ENCODE measurements around the gene IKZF1. TPM values are rescaled to one million over a fixed set of nuclear protein-coding genes. Genes with fewer than 3 reads are reported as not detected.
A peak's percentile ranks its signal among the peaks of the same experiment; 100 is the strongest.

IKZF1 gene
- total and polyA plus RNA-seq, 10 donors = 36.4 to 389 (median 231) TPM

DNA sequence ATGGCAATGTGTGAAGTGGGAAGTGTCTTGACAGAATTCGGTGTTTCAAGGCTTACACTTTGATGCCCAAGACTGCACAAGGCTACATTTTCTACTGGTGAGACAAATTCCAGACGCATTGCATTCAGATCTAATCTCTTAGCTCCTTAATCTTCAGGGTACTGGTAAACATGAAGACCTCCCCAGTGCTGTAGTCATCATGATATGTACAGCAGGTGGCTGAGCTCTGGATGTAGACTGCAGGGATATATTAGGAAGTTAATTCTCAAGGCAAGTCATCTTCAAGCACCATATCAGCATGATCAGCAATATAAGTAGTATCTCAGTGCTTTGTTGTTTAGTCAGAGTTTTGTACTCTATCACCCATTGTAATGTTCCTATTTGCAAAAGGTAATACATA, 61.8 kb downstream of the IKZF1 start:
- Histone ChIP-seq H3K4me3 (no peak overlapping the region), H3K27ac (peak overlapping the region in 5 of 8 donors; percentile 36 to 92 (median 84)), H3K36me3 (peaks cover 0 to 99% (median 15%) of the 10 kb centered on the region in 6 donors), H3K27me3 (replicated peaks in 1 of 7) (no peaks in the 10 kb centered on the region), H3K4me1 (peaks cover 16 to 100% (median 64%) of the 10 kb centered on the region in 6 donors), H3K9me3 (peaks cover 0 to 13% (median 9%) of the 10 kb centered on the region in 8 donors)
- whole genome bisulfite sequencing, 5 donors = 49 to 71% (median 65%) methylated on average over 2 of the region's 2 CpGs
- TF ChIP-seq, protein P1, sequence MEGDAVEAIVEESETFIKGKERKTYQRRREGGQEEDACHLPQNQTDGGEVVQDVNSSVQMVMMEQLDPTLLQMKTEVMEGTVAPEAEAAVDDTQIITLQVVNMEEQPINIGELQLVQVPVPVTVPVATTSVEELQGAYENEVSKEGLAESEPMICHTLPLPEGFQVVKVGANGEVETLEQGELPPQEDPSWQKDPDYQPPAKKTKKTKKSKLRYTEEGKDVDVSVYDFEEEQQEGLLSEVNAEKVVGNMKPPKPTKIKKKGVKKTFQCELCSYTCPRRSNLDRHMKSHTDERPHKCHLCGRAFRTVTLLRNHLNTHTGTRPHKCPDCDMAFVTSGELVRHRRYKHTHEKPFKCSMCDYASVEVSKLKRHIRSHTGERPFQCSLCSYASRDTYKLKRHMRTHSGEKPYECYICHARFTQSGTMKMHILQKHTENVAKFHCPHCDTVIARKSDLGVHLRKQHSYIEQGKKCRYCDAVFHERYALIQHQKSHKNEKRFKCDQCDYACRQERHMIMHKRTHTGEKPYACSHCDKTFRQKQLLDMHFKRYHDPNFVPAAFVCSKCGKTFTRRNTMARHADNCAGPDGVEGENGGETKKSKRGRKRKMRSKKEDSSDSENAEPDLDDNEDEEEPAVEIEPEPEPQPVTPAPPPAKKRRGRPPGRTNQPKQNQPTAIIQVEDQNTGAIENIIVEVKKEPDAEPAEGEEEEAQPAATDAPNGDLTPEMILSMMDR (IDR thresholded peaks at IDR 0.05 in 8 of 11, conservative IDR thresholded peaks at IDR 0.05 in 3 of 11) = no peak
- TF ChIP-seq POLR2AphosphoS5 (IDR thresholded peaks at IDR 0.05) (no peak), POLR2A (IDR thresholded peaks at IDR 0.05) (no peak)
- DNase-seq = no peak
- intact Hi-C loops (cut with DNase I; ENCODE audit: low total_unique reads) = loop anchor here (10.0 kb wide), 1 partner anchor 52 kb away; no protein-coding TSS in a partner anchor

DNA sequence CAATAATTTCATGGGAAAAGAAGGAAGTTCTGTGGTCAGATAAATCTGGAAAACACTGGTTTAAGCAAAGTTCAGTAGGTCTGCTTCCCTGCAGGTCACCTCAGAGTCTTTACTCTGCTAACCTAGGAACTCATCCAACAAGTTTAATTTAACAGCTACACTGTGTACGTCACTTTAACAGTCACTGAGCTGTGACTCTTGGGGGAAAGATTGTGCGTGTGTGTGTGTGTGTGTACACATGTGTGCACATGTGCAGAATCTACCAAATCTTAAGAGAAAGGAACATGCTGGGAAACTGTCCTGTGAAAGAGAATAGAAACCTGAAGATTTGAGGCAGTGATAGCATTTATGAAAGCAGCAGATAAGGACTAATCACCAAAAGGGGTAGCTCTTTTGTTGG, 62.6 kb downstream of the IKZF1 start:
- Histone ChIP-seq H3K27ac (peak overlapping the region in 7 of 8 donors; percentile 30 to 92 (median 68)), H3K27me3 (replicated peaks in 1 of 7) (no peaks in the 10 kb centered on the region), H3K36me3 (peaks cover 0 to 99% (median 12%) of the 10 kb centered on the region in 6 donors), H3K4me3 (no peak overlapping the region), H3K9me3 (peaks cover 0 to 13% (median 9%) of the 10 kb centered on the region in 8 donors), H3K4me1 (peaks cover 12 to 100% (median 59%) of the 10 kb centered on the region in 6 donors)
- DNase-seq = no peak
- no peak for TF ChIP-seq POLR2A (IDR thresholded peaks at IDR 0.05)
- peak in 1 of 3 donors; percentile 34 for TF ChIP-seq POLR2AphosphoS5 (IDR thresholded peaks at IDR 0.05)
- TF ChIP-seq, protein P1 (IDR thresholded peaks at IDR 0.05 in 8 of 11, conservative IDR thresholded peaks at IDR 0.05 in 3 of 11) = no peak
- 58 to 73% (median 62%) methylated on average over 2 of the region's 2 CpGs for WGBS, 5 donors
- intact Hi-C loops (cut with DNase I; ENCODE audit: low total_unique reads) = loop anchor here (10.0 kb wide), 1 partner anchor 52 kb away; no protein-coding TSS in a partner anchor

DNA sequence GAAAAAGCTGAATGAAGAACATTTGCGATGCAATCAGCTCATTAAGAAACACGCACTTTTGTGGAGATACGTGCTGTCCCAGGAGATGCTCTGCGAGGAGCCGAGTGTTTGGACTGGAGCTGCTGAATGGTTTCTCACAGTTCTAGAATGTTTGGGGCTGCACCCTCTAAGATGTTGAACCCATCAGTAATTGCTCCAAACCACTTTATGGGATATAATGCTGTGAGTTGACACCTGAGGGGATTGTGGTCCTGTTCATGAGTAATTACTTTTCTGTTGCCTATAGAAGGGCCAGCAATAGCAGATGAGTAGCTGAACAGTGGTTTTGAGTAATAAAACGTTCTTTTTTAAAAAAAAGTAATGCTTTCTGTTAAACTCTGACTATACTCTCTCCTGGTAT, 63.1 kb downstream of the IKZF1 start:
- Histone ChIP-seq H3K27me3 (replicated peaks in 1 of 7) (no peaks in the 10 kb centered on the region), H3K4me1 (peaks cover 10 to 100% (median 59%) of the 10 kb centered on the region in 6 donors), H3K9me3 (peaks cover 0 to 13% (median 9%) of the 10 kb centered on the region in 8 donors), H3K36me3 (peaks cover 0 to 99% (median 14%) of the 10 kb centered on the region in 6 donors), H3K27ac (peak overlapping the region in 7 of 8 donors; percentile 30 to 92 (median 68)), H3K4me3 (no peak overlapping the region)
- TF ChIP-seq, protein P1 (IDR thresholded peaks at IDR 0.05 in 8 of 11, conservative IDR thresholded peaks at IDR 0.05 in 3 of 11) = no peak
- TF ChIP-seq POLR2AphosphoS5 (IDR thresholded peaks at IDR 0.05) (no peak), POLR2A (IDR thresholded peaks at IDR 0.05) (no peak)
- DNase-seq = no peak
- intact Hi-C loops (cut with DNase I; ENCODE audit: low total_unique reads) = loop anchor here (10.0 kb wide), 1 partner anchor 53 kb away; no protein-coding TSS in a partner anchor
- 80 to 87% (median 83%) methylated on average over 6 of the region's 6 CpGs for WGBS, 5 donors

DNA sequence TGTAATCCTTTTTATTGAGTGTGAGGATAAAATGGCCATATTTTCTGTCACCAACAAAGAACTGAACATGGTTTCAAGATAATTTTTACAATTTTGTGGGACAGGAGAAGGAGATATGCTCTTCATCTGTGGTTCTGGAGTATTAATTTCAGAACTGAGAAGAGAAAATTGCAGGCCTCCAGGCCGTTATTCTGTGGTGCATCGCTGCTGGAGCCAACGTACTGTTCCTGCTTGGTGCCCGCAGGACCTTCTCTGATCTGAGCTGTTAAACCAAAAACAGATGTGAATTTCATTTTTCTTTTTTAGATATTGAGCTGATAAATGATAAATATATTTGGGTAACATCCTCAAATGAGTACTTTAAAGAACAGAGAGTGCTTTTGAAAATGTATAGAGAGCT, 63.9 kb downstream of the IKZF1 start:
- Histone ChIP-seq H3K4me1 (peaks cover 10 to 100% (median 59%) of the 10 kb centered on the region in 6 donors), H3K27me3 (replicated peaks in 1 of 7) (no peaks in the 10 kb centered on the region), H3K9me3 (peaks cover 0 to 13% (median 9%) of the 10 kb centered on the region in 8 donors), H3K4me3 (no peak overlapping the region), H3K27ac (peak overlapping the region; percentile 30 to 92 (median 61)), H3K36me3 (peaks cover 0 to 99% (median 18%) of the 10 kb centered on the region in 6 donors)
- intact Hi-C loops (cut with DNase I; ENCODE audit: low total_unique reads) = loop anchor here (10.0 kb wide), 1 partner anchor 54 kb away; no protein-coding TSS in a partner anchor
- 69 to 80% (median 72%) methylated on average over 4 of the region's 4 CpGs for WGBS, 5 donors
- no peak for DNase-seq
- TF ChIP-seq, protein P1 (IDR thresholded peaks at IDR 0.05 in 8 of 11, conservative IDR thresholded peaks at IDR 0.05 in 3 of 11) = no peak
- no peak for TF ChIP-seq POLR2AphosphoS5 (IDR thresholded peaks at IDR 0.05)
- TF ChIP-seq POLR2A (IDR thresholded peaks at IDR 0.05) = no peak
